NCI-H345 (cell line): ENCODE data around the gene S100A10.

Source experiments
- DNase-seq: peaks from one replicate; lab custom pipeline; 2025; lab: John Stamatoyannopoulos, UW

S100A10 gene

GRCh38 chr1:151964510-151964909, 29.1 kb downstream of the S100A10 start:
- no peak for DNase-seq

DNA sequence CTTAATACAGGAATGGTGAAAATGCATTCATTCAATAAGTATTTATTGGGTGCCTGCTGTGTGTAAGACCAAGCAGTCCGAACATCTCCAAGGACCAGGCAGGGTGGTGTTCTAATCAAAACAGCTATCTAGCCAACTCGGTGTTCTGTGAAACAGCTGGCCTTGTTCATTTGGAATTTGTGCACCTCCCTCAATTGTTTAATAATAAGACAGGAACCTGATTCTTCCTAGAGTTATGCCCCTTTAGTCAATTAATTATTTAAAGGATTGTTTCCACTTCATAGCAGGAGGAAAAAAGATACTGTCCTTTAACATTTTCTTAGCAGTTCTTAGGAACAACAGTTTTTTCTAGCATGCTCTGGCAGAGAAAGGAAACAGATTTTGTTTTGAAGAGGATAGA, 30.4 kb downstream of the S100A10 start:
- DNase-seq: no peak

DNA sequence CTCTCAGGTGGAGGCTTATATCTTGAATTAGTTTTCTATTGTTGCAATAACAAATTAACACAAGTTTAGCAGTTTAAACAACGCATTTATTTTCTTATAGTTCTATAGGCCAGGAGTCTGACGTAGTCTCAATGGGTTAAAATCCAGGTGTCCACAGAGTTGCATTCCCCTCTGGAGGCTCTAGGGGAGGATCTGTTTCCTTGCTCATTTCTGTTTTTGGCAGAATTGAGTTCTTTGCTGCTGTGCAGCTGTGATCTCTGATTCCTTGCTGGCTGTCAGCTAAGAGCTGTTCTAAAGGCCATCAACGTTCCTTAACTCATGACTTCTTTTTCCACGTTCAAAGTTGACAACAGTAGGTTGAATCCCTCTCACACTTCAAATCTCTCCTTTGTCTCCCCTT, 31.8 kb downstream of the S100A10 start:
- no peak for DNase-seq

- DNase-seq: no peak
Measured at GRCh38 chr1:151960780-151961513, 32.7 kb downstream of the S100A10 start.

DNA sequence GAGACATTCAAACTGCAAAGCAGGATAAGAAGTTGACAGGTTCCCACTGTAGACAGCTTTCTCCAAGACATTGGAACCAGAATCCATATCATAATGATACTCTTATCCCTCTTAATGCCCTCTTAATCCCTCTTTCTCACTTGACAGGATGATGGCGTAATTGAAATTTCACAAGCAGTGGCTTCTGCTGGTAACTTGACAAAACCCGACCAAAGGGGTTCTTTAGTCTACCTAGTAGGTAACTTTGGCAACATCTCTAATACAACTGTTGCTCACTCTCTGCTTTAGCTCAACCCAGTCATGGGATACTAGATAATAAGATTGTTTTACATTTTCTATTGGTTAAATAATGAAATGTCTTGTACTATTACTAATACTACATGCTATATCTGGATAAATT, 34.7 kb downstream of the S100A10 start:
- DNase-seq: no peak

- DNase-seq: no peak
Measured at GRCh38 chr1:151956957-151957497, 36.6 kb downstream of the S100A10 start.

DNA sequence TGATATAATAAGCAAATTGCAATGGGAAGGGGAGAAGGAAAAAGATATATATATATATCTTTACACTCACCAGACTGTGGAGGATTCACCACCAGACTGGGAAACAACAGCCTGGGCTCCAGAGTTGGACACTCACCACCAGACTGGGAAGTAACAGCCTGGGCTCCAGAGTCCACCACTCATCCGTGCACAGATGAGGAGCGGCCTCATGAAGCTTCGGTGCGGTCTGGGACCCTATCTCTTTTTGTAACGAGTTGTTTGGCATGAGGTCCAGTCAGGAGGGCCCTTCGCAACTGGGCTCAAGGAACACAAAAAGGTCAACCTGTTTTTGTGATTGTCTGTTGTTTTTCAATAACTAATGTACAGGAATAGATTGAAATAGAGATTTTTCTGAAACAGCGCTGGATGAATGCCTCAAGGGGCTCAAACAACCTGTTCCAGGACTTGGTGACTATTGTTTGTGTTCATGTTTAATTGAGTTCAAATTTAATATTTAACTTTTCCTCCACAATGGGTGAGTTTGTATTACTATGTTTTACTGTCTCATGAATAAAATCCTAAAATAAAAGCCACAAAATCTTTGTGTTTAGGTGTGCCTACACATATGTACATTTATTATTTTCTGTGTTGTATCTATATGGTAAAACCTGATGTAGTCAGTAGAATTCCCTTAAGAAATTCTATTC, 40.1 kb downstream of the S100A10 start:
- no peak for DNase-seq

DNA sequence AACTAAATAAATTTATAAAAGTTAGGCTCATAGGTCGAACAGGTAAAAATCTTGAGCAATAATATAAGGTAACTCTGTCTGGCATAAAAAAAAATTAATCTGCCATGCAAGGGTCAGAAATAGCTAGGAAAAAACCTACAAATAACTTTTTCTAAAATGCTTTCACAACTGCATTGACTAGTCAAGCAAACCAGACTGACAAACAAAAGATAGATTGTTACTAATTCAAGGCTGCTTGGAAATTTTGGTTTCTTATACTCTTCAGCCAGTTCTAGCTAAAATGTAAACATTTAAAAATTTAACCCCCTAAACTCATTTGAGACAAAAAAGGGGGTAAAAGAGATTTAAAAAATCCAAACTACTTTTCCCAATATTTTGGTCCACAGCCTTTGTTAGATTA, 40.8 kb downstream of the S100A10 start:
- DNase-seq: no peak

GRCh38 chr1:151949371-151950193, 44.1 kb downstream of the S100A10 start:
- no peak for DNase-seq

DNA sequence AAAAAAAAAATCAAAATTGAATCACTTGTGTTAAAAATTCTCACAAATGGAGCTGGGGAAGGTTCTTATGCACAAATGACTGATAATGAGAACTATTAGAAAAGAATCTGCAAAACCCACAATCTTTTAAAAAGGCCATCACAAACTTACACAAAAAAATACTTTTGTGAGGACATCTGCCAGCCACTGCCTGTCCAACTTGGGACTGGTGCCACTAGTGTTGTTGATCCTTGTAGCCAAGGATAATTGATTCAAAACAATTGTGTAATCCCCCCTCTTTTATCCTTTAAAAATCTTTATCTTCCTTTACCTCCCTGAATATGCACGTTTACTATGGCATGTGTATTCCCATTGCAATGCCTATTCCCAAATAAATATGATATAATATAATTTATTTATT, 45.2 kb downstream of the S100A10 start:
- no peak for DNase-seq

GRCh38 chr1:151947140-151947539, 46.5 kb downstream of the S100A10 start:
- DNase-seq: no peak

GRCh38 chr1:151945725-151946722, 47.6 kb downstream of the S100A10 start:
- DNase-seq: peak; percentile 7

DNA sequence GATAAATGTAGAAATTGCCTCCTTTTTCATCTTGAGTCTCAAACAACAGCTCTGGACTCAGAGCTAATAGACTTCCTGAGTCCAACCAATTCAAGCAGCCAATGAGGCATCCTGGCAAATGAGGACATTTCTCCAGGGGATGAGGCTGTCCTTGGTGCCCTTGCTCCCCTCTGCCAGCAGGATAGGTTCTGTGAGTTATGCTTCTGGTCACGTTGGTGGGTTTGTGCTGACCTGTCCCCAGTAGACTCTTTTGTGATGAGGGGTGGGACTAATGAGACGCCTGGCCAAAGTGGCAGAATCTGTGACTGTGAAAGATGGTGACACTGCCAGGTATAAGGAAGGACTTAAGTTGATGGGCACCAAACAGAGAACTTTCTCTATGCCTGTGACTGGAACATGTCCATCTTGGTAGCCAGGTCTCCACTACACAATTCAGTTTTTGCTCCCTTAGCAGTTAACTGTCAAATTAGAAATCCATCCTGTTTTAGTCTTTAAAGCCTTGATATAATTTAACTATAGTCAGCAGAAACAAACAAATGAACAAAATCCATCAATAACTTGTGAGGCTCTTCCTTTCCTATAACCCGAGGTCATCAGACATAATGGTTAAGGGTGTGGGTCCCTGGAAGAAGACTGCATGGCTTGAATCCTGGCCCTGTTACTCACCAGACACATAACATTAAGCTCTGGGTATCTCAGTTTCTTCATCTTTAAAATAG, 48.6 kb downstream of the S100A10 start:
- DNase-seq: no peak

- DNase-seq: no peak
Measured at GRCh38 chr1:151944126-151944856, 49.4 kb downstream of the S100A10 start.

- no peak for DNase-seq
Measured at GRCh38 chr1:151943591-151943990, 50.1 kb downstream of the S100A10 start.

DNA sequence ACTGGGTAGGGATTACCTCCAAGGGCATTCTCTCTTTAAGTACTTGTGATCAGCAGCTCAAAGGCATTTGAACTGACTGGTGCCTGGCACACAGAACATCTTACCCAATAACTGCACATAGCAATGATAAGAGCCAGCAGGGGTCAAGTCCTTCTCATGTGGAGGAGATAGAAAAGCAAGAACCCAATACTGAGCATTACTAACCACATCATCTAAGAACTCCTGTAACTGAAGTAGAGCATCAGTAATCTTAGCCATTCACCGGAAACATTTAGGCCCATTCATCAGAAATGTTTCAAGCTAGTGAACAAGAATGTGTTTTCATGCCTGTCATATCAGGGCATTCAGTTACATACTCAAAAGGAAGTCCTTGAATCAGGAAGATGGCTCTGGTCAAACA, 50.8 kb downstream of the S100A10 start:
- no peak for DNase-seq

- no peak for DNase-seq
Measured at GRCh38 chr1:151940541-151940940, 53.1 kb downstream of the S100A10 start.

GRCh38 chr1:151939779-151940178, 53.9 kb downstream of the S100A10 start:
- DNase-seq: no peak

GRCh38 chr1:151939141-151939540, 54.5 kb downstream of the S100A10 start:
- DNase-seq: no peak

- DNase-seq: no peak
Measured at GRCh38 chr1:151936653-151937052, 57.0 kb downstream of the S100A10 start.
